Stimulated activated naive CD8-positive, alpha-beta T cell treated with anti-CD3 and anti-CD28 coated beads, Interleukin-15, amount 100 ng/mL, for 72 hours (primary cell): Measurements from ENCODE around the gene HES3.

Experiments
- ATAC-seq: fragments of 150-1000 bp; cut with Tn5 transposase; 2 replicates; pipeline ENCODE4 v1.10.0; 2021; ENCODE audit warnings: mild to moderate bottlenecking, moderate library complexity
- DNase-seq, 2 donors: peaks; one replicate each; pipeline ENCODE4 v3.0.0; 2021 to 2022
- H3K27ac Mint-ChIP-seq, 2 donors: one replicate each; pipeline ENCODE4 v1.8.0; 2022; ENCODE audit warnings: mild to moderate bottlenecking in 2 of 2, mixed read lengths in 2 of 2, moderate library complexity in 2 of 2
- H3K27me3 Mint-ChIP-seq: one replicate; pipeline ENCODE4 v1.8.0; 2022; ENCODE audit warnings: mixed read lengths
- H3K4me1 Mint-ChIP-seq: one replicate; pipeline ENCODE4 v1.8.0; 2022; ENCODE audit warnings: mild to moderate bottlenecking, mixed read lengths
- H3K4me3 Mint-ChIP-seq, 2 donors: one replicate each; pipeline ENCODE4 v1.8.0; 2022; ENCODE audit warnings: mild to moderate bottlenecking in 2 of 2, mixed read lengths in 2 of 2, moderate library complexity in 1 of 2
- H3K9me3 Mint-ChIP-seq, 2 donors: one replicate each; pipeline ENCODE4 v1.8.0; 2022; ENCODE audit warnings: mixed read lengths in 2 of 2

HES3 gene

GRCh38 chr1:6288665-6289064 lies 44.7 kb downstream of the HES3 start:
- no peaks in the 10 kb centered on the region for H3K27me3 Mint-ChIP-seq
- no peak overlapping the region for H3K4me3 Mint-ChIP-seq
- no peaks in the 10 kb centered on the region for H3K4me1 Mint-ChIP-seq
- H3K27ac Mint-ChIP-seq = no peak overlapping the region
- ATAC-seq (no peak), DNase-seq (no peak)
- H3K9me3 Mint-ChIP-seq = no peaks in the 10 kb centered on the region

GRCh38 chr1:6292102-6292501 lies 48.1 kb downstream of the HES3 start:
- ATAC-seq = no peak
- Mint-ChIP-seq H3K27me3 (no peaks in the 10 kb centered on the region), H3K27ac (no peak overlapping the region), H3K9me3 (no peaks in the 10 kb centered on the region), H3K4me1 (no peaks in the 10 kb centered on the region), H3K4me3 (no peak overlapping the region)
- no peak for DNase-seq

- no peak overlapping the region for H3K4me3 Mint-ChIP-seq
- H3K4me1 Mint-ChIP-seq = no peaks in the 10 kb centered on the region
These were observed 50.3 kb downstream of the HES3 start for GRCh38 chr1:6294080-6294889.

GRCh38 chr1:6294890-6295556 lies 51.0 kb downstream of the HES3 start:
- Mint-ChIP-seq H3K27me3 (no peaks in the 10 kb centered on the region), H3K9me3 (no peaks in the 10 kb centered on the region), H3K27ac (no peak overlapping the region), H3K4me1 (no peaks in the 10 kb centered on the region), H3K4me3 (no peak overlapping the region)
- DNase-seq = no peak
- ATAC-seq = no peak

More at GRCh38 chr1:6294080-6294889, 50.3 kb downstream of the HES3 start:
- Mint-ChIP-seq H3K27me3 (no peaks in the 10 kb centered on the region), H3K9me3 (no peaks in the 10 kb centered on the region), H3K27ac (no peak overlapping the region)
- DNase-seq (no peak), ATAC-seq (no peak)
